GM23338 (cell line): ENCODE results near the gene SOX11.

ENCODE experiments used
- CREB1 ChIP-seq: fragments of 250-450 bp; sonication (Bioruptor Pico); IDR thresholded peaks from 2 replicates; pipeline ENCODE4 v1.5.0; 2020; ENCODE audit warnings: low read depth, mild to moderate bottlenecking, moderate library complexity
- CTCF ChIP-seq, 2 experiments: fragments of 200-600 bp in 1 of 2; sonication (generic) in 1 of 2; conservative IDR thresholded peaks; 2 replicates each; pipeline versions ENCODE4 v1.5.1 to v1.6.1; 2016 to 2017; ENCODE audit warnings: antibody characterized with exemption in 2 of 2, low read depth in 2 of 2, mild to moderate bottlenecking in 2 of 2, moderate library complexity in 1 of 2
- EZH2 ChIP-seq: fragments of 200-600 bp; sonication (generic); IDR thresholded peaks from one replicate; pipeline ENCODE4 v1.8.0; 2017; ENCODE audit warnings: antibody characterized with exemption, mild to moderate bottlenecking, low read depth; ENCODE audit not compliant: unreplicated experiment
- EZH2phosphoT487 ChIP-seq: fragments of 200-600 bp; sonication (generic); IDR thresholded peaks from one replicate; pipeline ENCODE4 v1.8.1; 2018; ENCODE audit warnings: antibody characterized with exemption; ENCODE audit not compliant: unreplicated experiment
- POLR2AphosphoS5 ChIP-seq: IDR thresholded peaks from 2 replicates; pipeline ENCODE4 v1.6.1; 2016; ENCODE audit warnings: antibody characterized with exemption, low read depth
- REST ChIP-seq: IDR thresholded peaks from one replicate; pipeline ENCODE4 v1.6.1; 2018; ENCODE audit warnings: antibody characterized with exemption; ENCODE audit not compliant: unreplicated experiment

DNA sequence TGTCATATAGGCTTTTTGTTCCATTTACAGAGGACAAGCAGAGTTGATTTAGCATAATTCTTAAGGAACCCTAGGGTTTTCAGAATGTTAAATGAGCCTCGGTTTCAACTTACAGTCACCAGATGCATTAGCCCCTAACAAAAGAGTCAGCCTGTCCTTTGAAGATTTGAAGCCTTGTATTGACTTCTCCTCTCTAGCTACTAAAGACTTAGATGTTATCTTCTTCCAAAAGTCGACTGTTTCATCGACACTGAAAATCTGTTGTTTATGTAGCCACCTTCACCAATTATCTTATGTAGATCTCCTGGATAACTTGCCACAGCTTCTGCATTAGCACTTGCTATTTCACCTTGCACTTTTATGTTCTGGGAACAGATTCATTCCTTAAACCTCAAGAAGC lies 31.6 kb upstream of the SOX11 start:
- TF ChIP-seq EZH2 (no peak), CTCF (conservative IDR thresholded peaks at IDR 0.05; ENCODE audit: low read depth in 2 of 2) (no peak), POLR2AphosphoS5 (no peak), EZH2phosphoT487 (no peak), CREB1 (CRISPR knock-in tag) (no peak), REST (no peak)
